IMR-90 (cell line): Measurements from ENCODE around the gene IL10. TPM values are rescaled to one million over a fixed set of nuclear protein-coding genes. Genes with fewer than 3 reads are reported as not detected.

Source experiments
- ATAC-seq: fragments of 200-7000 bp; cut with Tn5 transposase; 2 replicates; pipeline ENCODE4 v1.9.1; 2020; ENCODE audit warnings: low read depth, mild to moderate bottlenecking, moderate library complexity
- BruUV-seq: library from RNA; stranded (reverse); fragments of 400-500 nt; replicated peaks from 2 replicates; lab custom pipeline; 2021; lab: Mats Ljungman, UMichigan
- CTCF ChIA-PET: fragments of 300-600 bp; formaldehyde crosslinking; extraction: SDS; loops from one replicate; lab custom pipeline; 2021; ENCODE audit warnings: antibody characterized with exemption; lab: Yijun Ruan, JAX
- POLR2A ChIA-PET: fragments of 300-600 bp; sonication (Branson Sonifier 250); formaldehyde crosslinking; loops from one replicate; lab custom pipeline; 2022; ENCODE audit warnings: antibody characterized with exemption; ENCODE audit not compliant: unreplicated experiment; lab: Charles Lee
- DNase-seq: peaks from one replicate; pipeline ENCODE4 v3.0.0; 2013
- H2AFZ ChIP-seq: replicated peaks from 2 replicates; pipeline ENCODE3; 2013; ENCODE audit warnings: low read length, mild to moderate bottlenecking; ENCODE audit not compliant: poor library complexity
- H2AK5ac ChIP-seq: 2 replicates; pipeline ENCODE4 v1.6.1; 2013; ENCODE audit warnings: low read depth, low read length, inconsistent platforms
- H2AK9ac ChIP-seq: replicated peaks from 2 replicates; pipeline ENCODE3; 2013; ENCODE audit warnings: mild to moderate bottlenecking, low read depth, low read length, moderate library complexity; ENCODE audit not compliant: poor library complexity
- H2BK120ac ChIP-seq: 2 replicates; pipeline ENCODE4 v1.6.1; 2013; ENCODE audit warnings: low read depth, low read length, inconsistent platforms
- H2BK15ac ChIP-seq: 3 replicates; pipeline ENCODE4 v1.6.1; 2013; ENCODE audit warnings: low read depth, low read length, inconsistent platforms
- H2BK20ac ChIP-seq: 2 replicates; pipeline ENCODE4 v1.6.1; 2013; ENCODE audit warnings: low read depth, mild to moderate bottlenecking, inconsistent platforms, low read length, moderate library complexity
- H2BK5ac ChIP-seq: 2 replicates; pipeline ENCODE4 v1.6.1; 2013; ENCODE audit warnings: mild to moderate bottlenecking, low read depth, low read length, inconsistent platforms; ENCODE audit not compliant: poor library complexity, severe bottlenecking
- H3K14ac ChIP-seq: replicated peaks from 2 replicates; pipeline ENCODE4 v1.6.1; 2013; ENCODE audit warnings: low read depth, low read length, inconsistent platforms
- H3K18ac ChIP-seq: 2 replicates; pipeline ENCODE4 v1.6.1; 2013; ENCODE audit warnings: low read depth, low read length, control low read depth
- H3K23ac ChIP-seq: 2 replicates; pipeline ENCODE4 v1.6.1; 2013; ENCODE audit warnings: low read depth, low read length, inconsistent platforms
- H3K27ac ChIP-seq: 2 replicates; pipeline ENCODE4 v1.5.1; 2013; ENCODE audit warnings: mild to moderate bottlenecking, control low read depth, low read length; ENCODE audit not compliant: insufficient read depth
- H3K27me3 ChIP-seq: 2 replicates; pipeline ENCODE4 v1.6.1; 2013; ENCODE audit warnings: low read length; ENCODE audit not compliant: control insufficient read depth, insufficient read depth
- H3K36me3 ChIP-seq: 2 replicates; pipeline ENCODE4 v1.6.1; 2013; ENCODE audit warnings: low read length, mixed read lengths; ENCODE audit not compliant: control insufficient read depth, insufficient read depth
- H3K4ac ChIP-seq: 2 replicates; pipeline ENCODE4 v1.6.1; 2013; ENCODE audit warnings: low read depth, low read length, inconsistent platforms
- H3K4me1 ChIP-seq: 2 replicates; pipeline ENCODE4 v1.6.1; 2013; ENCODE audit warnings: low read length, mixed read lengths; ENCODE audit not compliant: control insufficient read depth, insufficient read depth
- H3K4me2 ChIP-seq: 2 replicates; pipeline ENCODE4 v1.6.1; 2013; ENCODE audit warnings: low read depth, mild to moderate bottlenecking, control low read depth, low read length, moderate library complexity
- H3K4me3 ChIP-seq: 2 replicates; pipeline ENCODE4 v1.5.1; 2013; ENCODE audit warnings: low read depth, mild to moderate bottlenecking, control low read depth, low read length, moderate library complexity; ENCODE audit not compliant: insufficient read depth
- H3K56ac ChIP-seq: 2 replicates; pipeline ENCODE4 v1.6.1; 2013; ENCODE audit warnings: low read length, inconsistent platforms; ENCODE audit not compliant: insufficient read depth; ENCODE audit errors: extremely low read depth
- H3K79me1 ChIP-seq, 2 experiments: 2 replicates each; pipeline ENCODE4 v1.6.1; 2013; ENCODE audit warnings: low read length in 2 of 2, inconsistent platforms in 1 of 2, low read depth in 1 of 2
- H3K9ac ChIP-seq: 2 replicates; pipeline ENCODE4 v1.6.1; 2013; ENCODE audit warnings: low read depth, low read length, control low read depth
- H3K9me1 ChIP-seq: 2 replicates; pipeline ENCODE4 v1.6.1; 2013; ENCODE audit warnings: low read length, inconsistent platforms; ENCODE audit not compliant: insufficient read depth
- H3K9me3 ChIP-seq: 2 replicates; pipeline ENCODE4 v1.6.1; 2013; ENCODE audit warnings: low read length; ENCODE audit not compliant: control insufficient read depth, insufficient read depth
- H4K20me1 ChIP-seq: 2 replicates; pipeline ENCODE4 v1.6.1; 2013; ENCODE audit warnings: low read length, inconsistent platforms; ENCODE audit not compliant: insufficient read depth
- H4K5ac ChIP-seq: 2 replicates; pipeline ENCODE4 v1.6.1; 2013; ENCODE audit warnings: mild to moderate bottlenecking, low read depth, low read length, control low read depth
- H4K8ac ChIP-seq, 2 experiments: 2 replicates each; pipeline ENCODE4 v1.6.1; 2013; ENCODE audit warnings: low read depth in 2 of 2, low read length in 2 of 2, control low read depth in 1 of 2, inconsistent platforms in 1 of 2
- H4K91ac ChIP-seq: 2 replicates; pipeline ENCODE4 v1.6.1; 2013; ENCODE audit warnings: low read depth, low read length, inconsistent platforms; ENCODE audit not compliant: insufficient read depth
- CTCF ChIP-seq: conservative IDR thresholded peaks from 2 replicates; pipeline ENCODE4 v1.5.1; 2012; ENCODE audit warnings: mild to moderate bottlenecking, low read depth, low read length, improper control_type of control experiment
- FOS ChIP-seq: fragments of 150-350 bp; IDR thresholded peaks from 2 replicates; pipeline ENCODE4 v1.6.1; 2016; ENCODE audit warnings: low read depth, low read length
- MAFK ChIP-seq: IDR thresholded peaks from 2 replicates; pipeline ENCODE4 v1.6.1; 2012; ENCODE audit warnings: low read depth, low read length, improper control_type of control experiment
- MXI1 ChIP-seq: IDR thresholded peaks from 2 replicates; pipeline ENCODE4 v1.6.1; 2012; ENCODE audit warnings: low read depth, mild to moderate bottlenecking, low read length, moderate library complexity, borderline replicate concordance
- POLR2A ChIP-seq: IDR thresholded peaks from 2 replicates; pipeline ENCODE4 v1.6.1; 2012; ENCODE audit warnings: mild to moderate bottlenecking, low read depth, low read length
- RAD21 ChIP-seq: IDR thresholded peaks from 2 replicates; pipeline ENCODE4 v1.6.1; 2012; ENCODE audit warnings: low read length, improper control_type of control experiment
- RCOR1 ChIP-seq: IDR thresholded peaks from 2 replicates; pipeline ENCODE4 v1.6.1; 2012; ENCODE audit warnings: mild to moderate bottlenecking, low read length, improper control_type of control experiment; ENCODE audit not compliant: insufficient replicate concordance
- USF2 ChIP-seq: fragments of 150-350 bp; IDR thresholded peaks from 2 replicates; pipeline ENCODE4 v1.6.1; 2017; ENCODE audit warnings: mild to moderate bottlenecking, antibody characterized with exemption, low read length, low read depth
- WGBS, 2 experiments: methylation state at CpG; one replicate each; pipeline versions ENCODE4 v1.1.5 to v1.1.7; 2013; ENCODE audit warnings: missing lambda C conversion rate in 2 of 2; ENCODE audit not compliant: insufficient read length in 1 of 2; ENCODE audit errors: extremely low coverage in 2 of 2; 5-methylcytosine and 5-hydroxymethylcytosine counted together
- dilution Hi-C: fragments of 300-500 bp; cut with HindIII; formaldehyde crosslinking; loops from one replicate; pipeline ENCODE4 v1.14.3; 2018; ENCODE audit warnings: low sequenced_read_pairs; ENCODE audit not compliant: unreplicated experiment
- in situ Hi-C: fragments of 300-500 bp; cut with MboI; formaldehyde crosslinking; loops from 3 replicates; pipeline ENCODE4 v1.14.3; 2019; ENCODE audit warnings: low sequenced_read_pairs, inconsistent platforms, mixed read lengths
- intact Hi-C: fragments of 100-400 bp; cut with micrococcal nuclease; formaldehyde crosslinking; loops from 2 replicates; pipeline ENCODE4 v1.10.0; 2022
- polyA plus RNA-seq, 3 experiments: library from polyadenylated mRNA; depleted of rRNA; stranded (reverse); fragments of >200 nt; gene quantifications; 2 replicates each; pipeline ENCODE4 v1.2.3, GENCODE V29; 2012; ENCODE audit warnings: low replicate concordance in 1 of 3
- total RNA-seq: library from RNA; depleted of rRNA; stranded (reverse); fragments of >200 nt; gene quantifications from 2 replicates; pipeline ENCODE4 v1.2.3, GENCODE V29; 2012

Gene IL10
- total and polyA plus RNA-seq, 2 of the 4 experiments (the other 2 are of a cell fraction): not detected

GRCh38 chr1:206723462-206723804 lies 48.9 kb downstream of the IL10 start:
- Histone ChIP-seq H2AK9ac (no peak overlapping the region), H4K8ac (no peak overlapping the region), H4K91ac (peak overlapping the region; percentile 28; the same call in 1 of the 2 replicates), H4K20me1 (peaks cover 95% of the 10 kb centered on the region), H2BK15ac (no peak overlapping the region), H3K36me3 (0 out of 2 replicates have a peak, but pooled peaks cover 1% of the 10 kb centered on the region), H3K27ac (peak overlapping the region; percentile 31), H2AK5ac (peak overlapping the region; percentile 30; the same call in 1 of the 2 replicates), H3K27me3 (no peaks in the 10 kb centered on the region), H3K14ac (peak overlapping the region; percentile 10; the same call in 1 of the 2 replicates), H2BK5ac (peak overlapping the region; percentile 6), H2BK20ac (no peak overlapping the region), H2AFZ (no peak overlapping the region), H3K18ac (no peak overlapping the region), H4K5ac (no peak overlapping the region), H3K9ac (no peak overlapping the region), H3K56ac (no peak overlapping the region), H2BK120ac (no peak overlapping the region), H3K4me1 (peaks cover 22% of the 10 kb centered on the region), H3K23ac (peak overlapping the region; percentile 70), H3K9me3 (no peaks in the 10 kb centered on the region), H3K79me1 (peaks cover 35 to 90% of the 10 kb centered on the region in 2 experiments), H3K4me3 (no peak overlapping the region), H3K4me2 (peak overlapping the region; percentile 5; the same call in 1 of the 2 replicates), H3K4ac (no peak overlapping the region; the same call in 1 of the 2 replicates), H3K9me1 (peaks cover 46% of the 10 kb centered on the region)
- ATAC-seq: no peak
- BruUV-seq: no TSS peak
- DNase-seq: no peak
- ChIA-PET CTCF (no interaction called here), POLR2A (no interaction called here)
- in situ Hi-C loops: no loop called here
- no CpG with 5 or more reads among the region's 4 CpGs for WGBS, 2 experiments
- dilution Hi-C loops: no loop called here
- TF ChIP-seq FOS (no peak), RCOR1 (no peak), CTCF (no peak), POLR2A (no peak), MAFK (no peak), USF2 (no peak), MXI1 (no peak), RAD21 (no peak)
- intact Hi-C loops: loop anchor here (5.0 kb wide), 1 partner anchor 36 kb away; no protein-coding TSS in a partner anchor
